Lower lobe of right lung (tissue), 2 donors: ENCODE data around the gene CLTC. TPM values are rescaled to one million over a fixed set of nuclear protein-coding genes. Genes with fewer than 3 reads are reported as not detected.

ENCODE experiments used
- ATAC-seq, 2 donors: fragments of 200-7000 bp; cut with Tn5 transposase; one replicate each; pipeline ENCODE4 v1.9.1; 2020 to 2022; ENCODE audit warnings: mild to moderate bottlenecking in 2 of 2, moderate library complexity in 2 of 2
- DNase-seq: peaks from one replicate; pipeline ENCODE4 v3.0.0-alpha.2; 2020
- H3K27ac ChIP-seq: fragments of 200-600 bp; one replicate; pipeline ENCODE4 v1.8.0; 2022
- H3K27me3 ChIP-seq: fragments of 200-600 bp; one replicate; pipeline ENCODE4 v1.8.0; 2022; ENCODE audit warnings: low read depth
- H3K36me3 ChIP-seq: fragments of 200-600 bp; one replicate; pipeline ENCODE4 v1.8.0; 2022; ENCODE audit warnings: mild to moderate bottlenecking
- H3K4me1 ChIP-seq: fragments of 200-600 bp; one replicate; pipeline ENCODE4 v1.8.0; 2022
- H3K4me3 ChIP-seq: fragments of 200-600 bp; one replicate; pipeline ENCODE4 v1.8.0; 2022; ENCODE audit warnings: mild to moderate bottlenecking
- H3K9me3 ChIP-seq: fragments of 200-600 bp; one replicate; pipeline ENCODE4 v1.8.0; 2022
- intact Hi-C: fragments of 100-400 bp; cut with DNase I; formaldehyde crosslinking; loops from one replicate; pipeline ENCODE4 v1.11.0; 2022
- total RNA-seq: library from RNA; stranded (reverse); fragmentation: NEBNext Ultra II Directional; extraction: Animal tissue kit (Norgen Biotek cat#: 25700); gene quantifications from one replicate; pipeline ENCODE4 v1.2.1, GENCODE V29; 2021
- TF ChIP-seq, protein P1 (sequence below): fragments of 200-600 bp; IDR thresholded peaks from one replicate; pipeline ENCODE4 v1.8.0; 2022; ENCODE audit warnings: antibody characterized with exemption, mild to moderate bottlenecking
- donor health status: DM: no; HTN: yes; CAD: no; lungs with severe emphysema.

The CLTC gene
- total RNA-seq, 1 donor from 2014 or later: 220 TPM

DNA sequence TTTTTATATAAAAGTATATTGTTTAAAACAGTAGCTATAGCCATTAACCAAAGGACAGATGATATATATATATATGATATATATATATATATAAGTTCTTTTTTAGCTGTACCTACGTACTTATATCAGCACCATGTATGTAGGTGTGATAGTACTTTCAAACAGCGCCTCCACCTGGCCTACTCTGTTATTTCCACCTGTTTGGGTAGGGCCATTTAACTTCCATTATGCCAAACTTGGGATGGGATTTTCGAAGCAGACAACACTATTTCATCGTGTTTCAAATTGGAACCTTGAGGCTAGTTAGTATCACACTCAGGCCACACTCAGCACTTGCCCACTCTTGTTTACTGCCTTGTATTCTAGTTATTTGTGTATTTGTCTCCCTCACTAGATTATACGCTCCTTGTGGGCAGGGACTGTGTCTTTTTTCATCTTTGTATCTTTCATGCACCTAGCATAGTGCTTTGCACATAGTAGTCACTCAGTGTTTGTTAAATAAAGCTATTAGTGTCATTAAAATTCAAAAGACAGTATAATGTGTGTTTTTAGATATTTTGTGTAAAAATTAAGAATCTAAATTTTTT is 11.8 kb upstream of the CLTC start:
- H3K27ac ChIP-seq: no peak overlapping the region
- TF ChIP-seq, protein P1, sequence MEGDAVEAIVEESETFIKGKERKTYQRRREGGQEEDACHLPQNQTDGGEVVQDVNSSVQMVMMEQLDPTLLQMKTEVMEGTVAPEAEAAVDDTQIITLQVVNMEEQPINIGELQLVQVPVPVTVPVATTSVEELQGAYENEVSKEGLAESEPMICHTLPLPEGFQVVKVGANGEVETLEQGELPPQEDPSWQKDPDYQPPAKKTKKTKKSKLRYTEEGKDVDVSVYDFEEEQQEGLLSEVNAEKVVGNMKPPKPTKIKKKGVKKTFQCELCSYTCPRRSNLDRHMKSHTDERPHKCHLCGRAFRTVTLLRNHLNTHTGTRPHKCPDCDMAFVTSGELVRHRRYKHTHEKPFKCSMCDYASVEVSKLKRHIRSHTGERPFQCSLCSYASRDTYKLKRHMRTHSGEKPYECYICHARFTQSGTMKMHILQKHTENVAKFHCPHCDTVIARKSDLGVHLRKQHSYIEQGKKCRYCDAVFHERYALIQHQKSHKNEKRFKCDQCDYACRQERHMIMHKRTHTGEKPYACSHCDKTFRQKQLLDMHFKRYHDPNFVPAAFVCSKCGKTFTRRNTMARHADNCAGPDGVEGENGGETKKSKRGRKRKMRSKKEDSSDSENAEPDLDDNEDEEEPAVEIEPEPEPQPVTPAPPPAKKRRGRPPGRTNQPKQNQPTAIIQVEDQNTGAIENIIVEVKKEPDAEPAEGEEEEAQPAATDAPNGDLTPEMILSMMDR: peak; percentile 30
- no peak overlapping the region for H3K4me3 ChIP-seq
- intact Hi-C loops: no loop called here
- peaks cover 68% of the 10 kb centered on the region for H3K36me3 ChIP-seq
- no peaks in the 10 kb centered on the region for H3K4me1 ChIP-seq
- no peaks in the 10 kb centered on the region for H3K9me3 ChIP-seq
- DNase-seq (no peak), ATAC-seq (no peak)
- H3K27me3 ChIP-seq: no peaks in the 10 kb centered on the region

DNA sequence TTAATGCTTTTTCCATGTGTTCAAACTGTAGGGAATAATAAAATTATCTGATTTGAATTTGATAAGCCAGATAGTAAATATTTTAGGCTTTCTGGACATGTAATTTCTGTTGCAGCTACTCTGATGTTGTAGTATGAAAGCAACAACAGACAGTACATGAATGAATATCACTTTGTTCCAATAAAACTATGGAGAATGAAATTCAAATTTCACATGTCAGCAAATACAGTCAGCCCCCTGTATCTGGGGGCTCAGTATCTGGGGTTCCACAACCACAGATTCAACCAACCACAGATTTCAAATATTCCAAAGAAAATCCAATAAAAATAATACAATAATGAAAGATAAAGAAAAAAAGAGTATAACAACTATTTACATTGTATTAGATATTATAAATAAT is 8.2 kb upstream of the CLTC start:
- H3K27ac ChIP-seq: no peak overlapping the region
- ATAC-seq: no peak
- H3K27me3 ChIP-seq: no peaks in the 10 kb centered on the region
- peaks cover 32% of the 10 kb centered on the region for H3K36me3 ChIP-seq
- TF ChIP-seq, protein P1: no peak
- H3K4me1 ChIP-seq: no peaks in the 10 kb centered on the region
- DNase-seq: no peak
- H3K4me3 ChIP-seq: no peak overlapping the region
- H3K9me3 ChIP-seq: no peaks in the 10 kb centered on the region
- intact Hi-C loops: no loop called here

DNA sequence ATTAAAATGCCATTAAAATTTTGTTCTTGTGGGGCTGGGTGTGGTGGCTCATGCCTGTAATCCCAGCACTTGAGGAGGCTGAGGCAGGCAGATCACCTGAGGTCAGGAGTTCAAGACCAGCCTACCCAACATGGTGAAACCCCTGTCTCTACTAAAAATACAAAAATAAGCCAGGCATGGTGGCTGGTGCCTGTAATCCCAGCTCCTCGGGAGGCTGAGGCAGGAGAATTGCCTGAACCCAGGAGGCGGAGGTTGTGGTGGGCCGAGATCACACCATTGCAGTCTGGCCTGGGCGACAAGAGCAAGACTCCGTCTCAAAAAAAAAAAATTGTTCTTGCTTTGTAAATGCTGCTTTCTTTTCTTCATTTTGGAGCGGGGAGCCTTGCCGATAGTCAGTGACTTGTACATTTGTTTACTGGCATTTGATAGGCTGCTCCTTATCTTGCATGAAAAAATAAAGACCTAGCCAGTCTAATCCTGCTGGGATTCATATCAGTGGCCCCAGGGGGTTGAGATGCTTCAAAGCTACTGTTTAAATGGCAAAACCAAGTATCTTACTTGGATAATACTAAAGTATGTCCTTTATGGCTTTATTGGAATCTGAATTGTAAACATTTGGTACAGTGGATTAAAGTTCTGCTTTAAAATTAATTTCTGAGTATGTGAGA is 3.3 kb upstream of the CLTC start:
- TF ChIP-seq, protein P1: no peak
- Histone ChIP-seq H3K27me3 (no peaks in the 10 kb centered on the region), H3K36me3 (no peaks in the 10 kb centered on the region), H3K9me3 (no peaks in the 10 kb centered on the region), H3K4me1 (peaks cover 19% of the 10 kb centered on the region), H3K27ac (no peak overlapping the region), H3K4me3 (no peak overlapping the region)
- DNase-seq (no peak), ATAC-seq (no peak)
- intact Hi-C loops: no loop called here

DNA sequence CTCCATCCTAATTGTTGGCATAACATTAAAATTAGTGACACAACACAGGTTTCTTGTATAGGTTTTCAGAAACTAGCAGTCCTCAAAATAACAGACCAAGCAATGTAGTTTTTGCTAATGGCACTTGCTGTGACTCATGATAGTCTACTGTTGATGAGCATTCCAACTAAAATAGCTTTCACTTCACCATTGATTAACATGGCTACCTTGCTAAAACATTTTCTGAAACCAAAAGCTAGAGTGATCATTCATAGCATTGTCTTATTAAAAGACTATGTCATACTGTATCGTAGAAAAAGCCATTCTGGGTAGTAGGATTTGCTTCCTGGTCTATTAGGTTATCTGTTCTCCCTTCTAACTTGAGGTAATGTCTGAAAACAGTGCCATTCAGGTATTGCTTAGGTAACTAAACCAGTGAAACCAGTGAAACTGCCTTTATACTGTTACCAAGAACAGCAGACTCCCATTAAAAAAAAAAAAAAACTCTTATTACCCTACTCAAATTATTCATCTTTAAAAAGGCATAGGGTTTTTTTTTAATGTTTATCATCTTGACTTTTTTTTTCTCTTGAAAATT is 2.5 kb upstream of the CLTC start:
- intact Hi-C loops: no loop called here
- ATAC-seq (no peak), DNase-seq (no peak)
- TF ChIP-seq, protein P1: no peak
- Histone ChIP-seq H3K4me1 (peaks cover 27% of the 10 kb centered on the region), H3K9me3 (no peaks in the 10 kb centered on the region), H3K27ac (no peak overlapping the region), H3K36me3 (no peaks in the 10 kb centered on the region), H3K27me3 (no peaks in the 10 kb centered on the region), H3K4me3 (no peak overlapping the region)

DNA sequence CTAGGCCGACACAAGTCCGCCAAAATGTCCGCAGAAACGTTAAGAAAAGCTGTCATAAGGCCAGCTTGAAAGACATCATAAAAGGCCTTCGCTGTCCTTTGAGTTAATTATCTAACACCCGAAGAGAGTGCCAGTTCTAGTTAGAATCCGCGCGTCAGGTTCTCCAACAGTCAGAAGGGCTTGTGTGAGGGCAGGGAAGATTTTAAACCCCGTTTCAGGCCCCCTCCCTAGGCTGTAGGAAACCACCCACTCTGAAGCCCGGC is 729 bp upstream of the CLTC start:
- TF ChIP-seq, protein P1: no peak
- intact Hi-C loops: no loop called here
- H3K27ac ChIP-seq: peak overlapping the region; percentile 96
- DNase-seq (no peak), ATAC-seq (no peak)
- H3K4me3 ChIP-seq: peak overlapping the region; percentile 74
- no peaks in the 10 kb centered on the region for H3K9me3 ChIP-seq
- H3K36me3 ChIP-seq: no peaks in the 10 kb centered on the region
- no peaks in the 10 kb centered on the region for H3K27me3 ChIP-seq
- peaks cover 45% of the 10 kb centered on the region for H3K4me1 ChIP-seq
